ENCODE measurements around the gene SAMD14.
A peak's percentile ranks its signal among the peaks of the same experiment; 100 is the strongest.

DNA sequence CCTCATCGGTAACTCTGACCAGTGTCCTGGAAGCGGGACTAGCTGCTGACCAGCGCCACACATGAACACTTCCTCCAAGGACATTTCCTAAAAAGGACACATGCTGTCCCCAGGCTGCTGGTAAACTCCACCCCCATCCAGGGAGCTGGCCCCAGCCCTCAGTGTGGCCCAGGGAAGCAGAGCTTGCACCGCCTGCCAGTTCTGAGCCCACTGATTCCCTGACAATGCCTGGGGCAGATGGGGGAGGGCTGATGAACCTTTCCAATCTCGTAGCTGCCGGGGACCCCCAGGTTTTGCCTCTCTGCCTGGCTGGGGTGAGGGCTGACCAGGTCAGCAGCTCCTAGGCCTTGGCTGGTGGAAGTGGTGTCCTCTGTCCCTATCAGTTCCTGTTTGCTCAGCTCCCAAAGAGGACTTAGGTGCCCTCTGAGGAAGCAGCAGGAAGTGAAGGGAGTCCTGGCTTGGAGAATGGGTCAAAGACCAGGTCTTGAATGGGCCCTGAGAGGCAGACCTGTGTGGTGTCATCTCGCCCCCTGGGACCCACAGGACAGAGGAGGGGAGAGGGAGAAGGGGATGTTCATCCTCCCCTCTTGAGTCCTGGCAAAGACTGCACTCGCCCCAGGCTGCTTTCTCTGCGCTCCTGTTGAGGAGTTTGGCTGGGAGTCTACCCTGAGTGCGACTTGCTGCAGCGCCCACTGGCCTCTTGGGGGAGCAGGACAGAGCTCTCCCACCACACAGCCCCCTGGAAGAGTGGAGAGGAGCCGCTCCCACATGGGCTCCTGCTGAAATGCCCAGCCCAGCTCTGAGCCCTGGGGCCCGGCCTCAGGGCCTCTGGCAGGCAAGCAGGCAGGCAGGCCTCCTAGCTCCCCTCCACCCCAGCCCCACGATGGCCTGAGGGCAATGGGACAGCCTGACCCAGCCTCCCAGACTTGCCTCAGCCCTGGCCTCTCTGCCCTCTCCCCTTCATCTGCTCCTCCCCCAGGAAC, 18.0 kb downstream of the SAMD14 start:
- TF ChIP-seq, protein P1, sequence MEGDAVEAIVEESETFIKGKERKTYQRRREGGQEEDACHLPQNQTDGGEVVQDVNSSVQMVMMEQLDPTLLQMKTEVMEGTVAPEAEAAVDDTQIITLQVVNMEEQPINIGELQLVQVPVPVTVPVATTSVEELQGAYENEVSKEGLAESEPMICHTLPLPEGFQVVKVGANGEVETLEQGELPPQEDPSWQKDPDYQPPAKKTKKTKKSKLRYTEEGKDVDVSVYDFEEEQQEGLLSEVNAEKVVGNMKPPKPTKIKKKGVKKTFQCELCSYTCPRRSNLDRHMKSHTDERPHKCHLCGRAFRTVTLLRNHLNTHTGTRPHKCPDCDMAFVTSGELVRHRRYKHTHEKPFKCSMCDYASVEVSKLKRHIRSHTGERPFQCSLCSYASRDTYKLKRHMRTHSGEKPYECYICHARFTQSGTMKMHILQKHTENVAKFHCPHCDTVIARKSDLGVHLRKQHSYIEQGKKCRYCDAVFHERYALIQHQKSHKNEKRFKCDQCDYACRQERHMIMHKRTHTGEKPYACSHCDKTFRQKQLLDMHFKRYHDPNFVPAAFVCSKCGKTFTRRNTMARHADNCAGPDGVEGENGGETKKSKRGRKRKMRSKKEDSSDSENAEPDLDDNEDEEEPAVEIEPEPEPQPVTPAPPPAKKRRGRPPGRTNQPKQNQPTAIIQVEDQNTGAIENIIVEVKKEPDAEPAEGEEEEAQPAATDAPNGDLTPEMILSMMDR (IDR thresholded peaks at IDR 0.05) = no peak
- peak in 1 of 2 donors; percentile 33 for TF ChIP-seq POLR2A (IDR thresholded peaks at IDR 0.05)
